ENCODE measurements around the gene PRKG1. TPM values are rescaled to one million over a fixed set of nuclear protein-coding genes. Genes with fewer than 3 reads are reported as not detected.

The PRKG1 gene
- total and polyA plus RNA-seq, 2 of the 8 experiments (the other 6 are each of a cell fraction or from before 2014, with no cell fraction given): 4.2 to 15.2 TPM

DNA sequence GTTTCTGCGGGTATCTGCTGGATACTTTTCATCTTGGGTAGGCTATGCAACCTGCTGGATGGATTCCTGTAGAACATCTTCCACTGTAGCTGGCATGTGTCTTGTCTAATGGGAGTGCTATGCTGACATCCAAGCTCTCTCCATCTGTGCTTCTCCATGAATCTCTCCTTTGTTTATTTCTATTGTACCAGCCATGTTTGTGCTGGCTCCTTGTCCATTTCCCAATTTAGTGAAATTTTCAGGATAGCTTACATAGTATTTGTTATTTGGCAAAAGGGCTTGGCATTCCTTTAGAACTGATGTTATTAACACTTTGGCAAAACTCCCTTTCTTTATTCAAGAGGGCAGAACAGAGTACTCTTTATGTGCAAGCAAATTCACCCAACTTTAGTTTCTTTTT, 427.1 kb downstream of the PRKG1 start:
- no peak overlapping the region for H2BK120ac ChIP-seq (replicated peaks; ENCODE audit: low read depth, low read length)
- H3K79me2 ChIP-seq (ENCODE audit: control insufficient read depth in 1 of 2, insufficient read depth in 2 of 2, low read length in 2 of 2): no peaks in the 10 kb centered on the region
- CTCF ChIA-PET (ENCODE audit: partially characterized antibody): interaction anchor here (0.6 kb wide), 2 partner anchors 51 to 133 kb away, joined by 3 read pairs; no protein-coding TSS in a partner anchor

More for the DNA sequence above, 427.1 kb downstream of the PRKG1 start:
- no peak overlapping the region for H3K23ac ChIP-seq (ENCODE audit: insufficient read length)
- no peak for FAIRE-seq
- H3K9me3 ChIP-seq (ENCODE audit: insufficient read depth in 2 of 2, low read depth in 1 of 2, low read length in 1 of 2): no peaks in the 10 kb centered on the region
- H2AK5ac ChIP-seq (ENCODE audit: low read depth, low read length): no peak overlapping the region
- no peak overlapping the region for H3K14ac ChIP-seq (ENCODE audit: insufficient read length)
- H2BK12ac ChIP-seq (ENCODE audit: low read depth, low read length): no peak overlapping the region
- no peak for DNase-seq (ENCODE audit: low read depth in 1 of 2, low spot score in 2 of 2)
- 87% methylated on average over 1 of the region's 1 CpG; no CpG with 5 or more reads in 1 of the 2 experiments for WGBS, 2 experiments (ENCODE audit: extremely low coverage in 1 of 2, insufficient coverage in 1 of 2, insufficient read length in 1 of 2, insufficient replicate concordance in 2 of 2, low coverage in 1 of 2, low lambda C conversion rate in 2 of 2, missing lambda C conversion rate in 1 of 2)
- no peaks in the 10 kb centered on the region for H4K20me1 ChIP-seq (replicated peaks in 1 of 2; ENCODE audit: control insufficient read depth in 1 of 2, insufficient read depth in 2 of 2, low read length in 2 of 2)
- H3K36me3 ChIP-seq (ENCODE audit: control insufficient read depth in 2 of 4, insufficient read depth in 4 of 4, low read length in 3 of 4): no peaks in the 10 kb centered on the region
- H3K4me1 ChIP-seq (replicated peaks in 1 of 4; ENCODE audit: control insufficient read depth in 3 of 4, insufficient read depth in 4 of 4, low read length in 3 of 4): no peaks in the 10 kb centered on the region
- no peak overlapping the region for H3K56ac ChIP-seq (replicated peaks; ENCODE audit: insufficient read length, low read depth, low read length)
- POLR2A ChIA-PET (ENCODE audit: partially characterized antibody): no interaction called here
- H3K79me1 ChIP-seq (ENCODE audit: low read depth, low read length): no peaks in the 10 kb centered on the region
- no peak overlapping the region for H2BK15ac ChIP-seq (ENCODE audit: low read length)
- no peak overlapping the region for H2BK20ac ChIP-seq (ENCODE audit: low read length)
- H4K91ac ChIP-seq (replicated peaks; ENCODE audit: insufficient read length, low read length): no peak overlapping the region
- H3K4me2 ChIP-seq (ENCODE audit: insufficient read depth in 1 of 2, low read depth in 2 of 2, low read length in 2 of 2): no peak overlapping the region
- H3K18ac ChIP-seq (ENCODE audit: extremely low read depth, low read length): no peak overlapping the region
- no peak overlapping the region for H3K4ac ChIP-seq (replicated peaks; ENCODE audit: insufficient read length, low read depth, low read length)
- no peaks in the 10 kb centered on the region for H3K23me2 ChIP-seq (ENCODE audit: low read depth, low read length)
- H2AFZ ChIP-seq (ENCODE audit: low read length): no peak overlapping the region
- H4K5ac ChIP-seq (ENCODE audit: insufficient read length, low read depth, low read length): no peak overlapping the region
- H2BK5ac ChIP-seq (ENCODE audit: low read depth, low read length): no peak overlapping the region
- no peak overlapping the region for H3K4me3 ChIP-seq (ENCODE audit: extremely low read depth in 1 of 4, insufficient read depth in 2 of 4, low read depth in 3 of 4, low read length in 4 of 4)
- no peaks in the 10 kb centered on the region for H3K27me3 ChIP-seq (replicated peaks in 1 of 4; ENCODE audit: control insufficient read depth in 3 of 4, extremely low read depth in 1 of 4, insufficient read depth in 3 of 4, low read length in 3 of 4)
- TF ChIP-seq YY1 (IDR thresholded peaks at IDR 0.05; ENCODE audit: low read depth, low read length): no peak
- no peak for TF ChIP-seq PHF8 (conservative IDR thresholded peaks at IDR 0.05; ENCODE audit: low read depth, low read length)
- TF ChIP-seq NANOG (IDR thresholded peaks at IDR 0.05; ENCODE audit: insufficient read depth, low read depth, low read length, poor library complexity, severe bottlenecking): no peak
- TF ChIP-seq POLR2A (IDR thresholded peaks at IDR 0.05; ENCODE audit: control extremely low read depth in 1 of 2, low read depth in 2 of 2, low read length in 2 of 2): no peak
- TF ChIP-seq MAFK (IDR thresholded peaks at IDR 0.05; ENCODE audit: low read depth, low read length): no peak
- TF ChIP-seq RNF2 (IDR thresholded peaks at IDR 0.05; ENCODE audit: borderline replicate concordance, low read depth, low read length, missing control alignments, poor library complexity, severe bottlenecking): no peak
- TF ChIP-seq RBBP5 (IDR thresholded peaks at IDR 0.05; ENCODE audit: borderline replicate concordance, low read depth, low read length): no peak
- no peak for TF ChIP-seq CBX8 (IDR thresholded peaks at IDR 0.05; ENCODE audit: borderline replicate concordance, low read depth, low read length)
- TF ChIP-seq, protein P1, sequence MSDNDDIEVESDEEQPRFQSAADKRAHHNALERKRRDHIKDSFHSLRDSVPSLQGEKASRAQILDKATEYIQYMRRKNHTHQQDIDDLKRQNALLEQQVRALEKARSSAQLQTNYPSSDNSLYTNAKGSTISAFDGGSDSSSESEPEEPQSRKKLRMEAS (IDR thresholded peaks at IDR 0.05): no peak
- no peak for TF ChIP-seq POLR2AphosphoS5 (IDR thresholded peaks at IDR 0.05; ENCODE audit: low read depth, low read length)
- TF ChIP-seq SP1 (IDR thresholded peaks at IDR 0.05; ENCODE audit: low read depth, low read length): no peak
- TF ChIP-seq TAF7 (optimal IDR thresholded peaks at IDR 0.05; ENCODE audit: borderline replicate concordance, low read depth, low read length): no peak
- no peak overlapping the region for H4K8ac ChIP-seq (ENCODE audit: extremely low read depth, insufficient read depth, low read length)
- no peak overlapping the region for H3K9ac ChIP-seq (replicated peaks in 1 of 4; ENCODE audit: extremely low read depth in 1 of 4, low read depth in 3 of 4, low read length in 3 of 4)
- no peak overlapping the region for H3K27ac ChIP-seq (ENCODE audit: low read depth, low read length)

Measured in H1 (cell line).